Neural cell (in vitro differentiated cells): ENCODE data around the gene DNAJC5. TPM values are rescaled to one million over a fixed set of nuclear protein-coding genes. Genes with fewer than 3 reads are reported as not detected.

Experiments
- H2AFZ ChIP-seq: fragments of 200-600, 300-800 bp; sonication (generic), shearing (Covaris generic); 2 replicates; pipeline ENCODE4 v1.6.0; 2014; ENCODE audit warnings: low read depth, mild to moderate bottlenecking, antibody characterized with exemption, low read length, moderate library complexity
- H3F3A ChIP-seq: fragments of 200-600 bp; shearing (Covaris generic); 2 replicates; pipeline ENCODE4 v1.6.1; 2016; ENCODE audit warnings: mild to moderate bottlenecking, moderate library complexity, mixed read lengths, antibody characterized with exemption, low read length; ENCODE audit not compliant: insufficient read depth, poor library complexity, severe bottlenecking
- H3K27ac ChIP-seq: fragments of 200-600, 300-800 bp; sonication (generic), shearing (Covaris generic); 2 replicates; pipeline ENCODE4 v1.5.1; 2014; ENCODE audit warnings: mild to moderate bottlenecking, low read length, moderate library complexity
- H3K27me3 ChIP-seq: fragments of 300-800, 200-600 bp; sonication (generic), shearing (Covaris generic); 2 replicates; pipeline ENCODE4 v1.6.0; 2014; ENCODE audit warnings: mild to moderate bottlenecking, low read depth, low read length, moderate library complexity; ENCODE audit not compliant: insufficient read depth
- H3K36me3 ChIP-seq: fragments of 300-800, 200-600 bp; sonication (generic), shearing (Covaris generic); 2 replicates; pipeline ENCODE4 v1.5.1; 2014; ENCODE audit warnings: mild to moderate bottlenecking, antibody characterized with exemption, low read length, moderate library complexity; ENCODE audit not compliant: insufficient read depth
- H3K4me2 ChIP-seq: fragments of 300-800, 200-600 bp; sonication (generic), shearing (Covaris generic); 2 replicates; pipeline ENCODE4 v1.6.0; 2014; ENCODE audit warnings: mild to moderate bottlenecking, low read length
- H3K4me3 ChIP-seq: fragments of 300-800, 200-600 bp; sonication (generic), shearing (Covaris generic); 2 replicates; pipeline ENCODE4 v1.5.1; 2014; ENCODE audit warnings: mild to moderate bottlenecking, low read length, moderate library complexity
- H3K79me2 ChIP-seq: fragments of 200-600 bp; shearing (Covaris generic); replicated peaks from 2 replicates; pipeline ENCODE4 v1.6.0; 2014; ENCODE audit warnings: mild to moderate bottlenecking, low read length, moderate library complexity; ENCODE audit not compliant: insufficient read depth
- H3K9ac ChIP-seq: fragments of 300-800, 200-600 bp; sonication (generic), shearing (Covaris generic); 2 replicates; pipeline ENCODE4 v1.6.1; 2016; ENCODE audit warnings: mild to moderate bottlenecking, low read length, mixed read lengths
- H3K9me2 ChIP-seq: fragments of 200-600 bp; shearing (Covaris generic); 2 replicates; pipeline ENCODE4 v1.6.1; 2016; ENCODE audit warnings: mild to moderate bottlenecking, low read length, mixed read lengths; ENCODE audit not compliant: insufficient read depth
- H3K9me3 ChIP-seq: fragments of 200-600, 300-800 bp; sonication (generic), shearing (Covaris generic); 2 replicates; pipeline ENCODE4 v1.6.1; 2016; ENCODE audit warnings: mild to moderate bottlenecking, mixed run types, low read length, moderate library complexity, mixed read lengths
- H4K20me1 ChIP-seq: fragments of 200-600 bp; shearing (Covaris generic); 2 replicates; pipeline ENCODE4 v1.6.1; 2016; ENCODE audit warnings: mild to moderate bottlenecking, mixed run types; ENCODE audit not compliant: insufficient read depth
- CTCF ChIP-seq: fragments of 450-650 bp; IDR thresholded peaks from 2 replicates; pipeline ENCODE4 v1.5.1; 2014; ENCODE audit warnings: antibody characterized with exemption, mild to moderate bottlenecking, moderate library complexity; ENCODE audit not compliant: poor library complexity, severe bottlenecking
- EP300 ChIP-seq: fragments of 450-650 bp; conservative IDR thresholded peaks from 2 replicates; pipeline ENCODE4 v1.6.1; 2014; ENCODE audit warnings: antibody characterized with exemption, mild to moderate bottlenecking, moderate library complexity; ENCODE audit not compliant: poor library complexity, severe bottlenecking
- EZH2 ChIP-seq: fragments of 200-600, 300-800 bp; shearing (Covaris generic), sonication (generic); IDR thresholded peaks from 2 replicates; pipeline ENCODE4 v1.6.1; 2014; ENCODE audit warnings: antibody characterized with exemption, low read length, borderline replicate concordance, mild to moderate bottlenecking; ENCODE audit not compliant: insufficient read depth, poor library complexity, severe bottlenecking
- MXI1 ChIP-seq: fragments of 450-650 bp; conservative IDR thresholded peaks from 2 replicates; pipeline ENCODE4 v1.6.1; 2014; ENCODE audit warnings: antibody characterized with exemption, mild to moderate bottlenecking; ENCODE audit not compliant: poor library complexity, severe bottlenecking
- POLR2AphosphoS5 ChIP-seq: IDR thresholded peaks from 2 replicates; pipeline ENCODE4 v1.6.1; 2012
- RAD21 ChIP-seq: fragments of 450-650 bp; conservative IDR thresholded peaks from 2 replicates; pipeline ENCODE4 v1.6.1; 2014; ENCODE audit warnings: antibody characterized with exemption, mild to moderate bottlenecking, moderate library complexity
- REST ChIP-seq: IDR thresholded peaks from 2 replicates; pipeline ENCODE4 v1.6.1; 2012; ENCODE audit warnings: borderline replicate concordance
- SMC3 ChIP-seq: fragments of 450-650 bp; conservative IDR thresholded peaks from 2 replicates; pipeline ENCODE4 v1.6.1; 2014; ENCODE audit warnings: antibody characterized with exemption, mild to moderate bottlenecking, moderate library complexity; ENCODE audit not compliant: poor library complexity
- TAF1 ChIP-seq: IDR thresholded peaks from 2 replicates; pipeline ENCODE4 v1.6.1; 2012; ENCODE audit warnings: low read depth
- polyA plus RNA-seq: library from polyadenylated mRNA; depleted of rRNA; stranded (reverse); fragments of >200 nt; gene quantifications from 2 replicates; pipeline ENCODE4 v1.2.3, GENCODE V29; 2014

Gene DNAJC5
- polyA plus RNA-seq, 1 donor from 2014 or later: 82.8 TPM

GRCh38 chr20:63943808-63944077, 48.8 kb downstream of the DNAJC5 start:
- H3F3A ChIP-seq: no peaks in the 10 kb centered on the region
- no peak overlapping the region for H3K27ac ChIP-seq
- no peak overlapping the region for H3K9ac ChIP-seq
- H3K9me2 ChIP-seq: no peaks in the 10 kb centered on the region
- no peaks in the 10 kb centered on the region for H3K9me3 ChIP-seq
- TF ChIP-seq REST (no peak), SMC3 (no peak), RAD21 (no peak), POLR2AphosphoS5 (no peak), EP300 (no peak), EZH2 (no peak), MXI1 (no peak), TAF1 (no peak)
- H3K79me2 ChIP-seq: peaks cover 14% of the 10 kb centered on the region
- no peak overlapping the region for H2AFZ ChIP-seq
- H3K27me3 ChIP-seq: no peaks in the 10 kb centered on the region
- H3K36me3 ChIP-seq: no peaks in the 10 kb centered on the region
- no peak overlapping the region for H3K4me2 ChIP-seq
- H3K4me3 ChIP-seq: no peak overlapping the region
- no peaks in the 10 kb centered on the region for H4K20me1 ChIP-seq

GRCh38 chr20:63944078-63944941, 49.4 kb downstream of the DNAJC5 start:
- H3K79me2 ChIP-seq: peaks cover 14% of the 10 kb centered on the region
- H3K27me3 ChIP-seq: no peaks in the 10 kb centered on the region
- H3K9me3 ChIP-seq: no peaks in the 10 kb centered on the region
- H3K9ac ChIP-seq: no peak overlapping the region
- no peaks in the 10 kb centered on the region for H3K36me3 ChIP-seq
- no peak overlapping the region for H2AFZ ChIP-seq
- H3K9me2 ChIP-seq: no peaks in the 10 kb centered on the region
- no peaks in the 10 kb centered on the region for H4K20me1 ChIP-seq
- no peak overlapping the region for H3K4me3 ChIP-seq
- TF ChIP-seq CTCF (no peak), EZH2 (no peak), SMC3 (no peak), TAF1 (no peak)
- H3F3A ChIP-seq: no peaks in the 10 kb centered on the region
- H3K27ac ChIP-seq: no peak overlapping the region
- no peak overlapping the region for H3K4me2 ChIP-seq
